ENCODE results near the gene LRRC4C.
"Not testable (repeated sequence)": the region's sequence is repeated elsewhere in the genome, so short reads cannot be mapped to it uniquely, and the experiment has no call there.

LRRC4C gene

GRCh38 chr11:40894501-40894900 lies 565.0 kb downstream of the LRRC4C start:
- FAIRE-seq, result no peak
- DNase-seq (ENCODE audit: insufficient read length), result no peak
- TF ChIP-seq POLR2AphosphoS5 (IDR thresholded peaks at IDR 0.05; ENCODE audit: low read depth, low read length), result no peak
- TF ChIP-seq POLR2A (IDR thresholded peaks at IDR 0.05; ENCODE audit: low read depth, low read length), result no peak
- TF ChIP-seq TAF1 (IDR thresholded peaks at IDR 0.05; ENCODE audit: borderline replicate concordance, low read depth, low read length), result no peak

GRCh38 chr11:40885250-40885954 lies 574.0 kb downstream of the LRRC4C start:
- TF ChIP-seq POLR2A (IDR thresholded peaks at IDR 0.05; ENCODE audit: low read depth, low read length) (no peak), TAF1 (IDR thresholded peaks at IDR 0.05; ENCODE audit: borderline replicate concordance, low read depth, low read length) (no peak), POLR2AphosphoS5 (IDR thresholded peaks at IDR 0.05; ENCODE audit: low read depth, low read length) (no peak)
- no peak for FAIRE-seq
- no peak for DNase-seq (ENCODE audit: insufficient read length)

- DNase-seq (ENCODE audit: insufficient read length), result no peak
- no peak for FAIRE-seq
Observed at GRCh38 chr11:40882301-40882700, 577.2 kb downstream of the LRRC4C start.

GRCh38 chr11:40879911-40880310 lies 579.5 kb downstream of the LRRC4C start:
- TF ChIP-seq TAF1 (IDR thresholded peaks at IDR 0.05; ENCODE audit: borderline replicate concordance, low read depth, low read length) (no peak), POLR2A (IDR thresholded peaks at IDR 0.05; ENCODE audit: low read depth, low read length) (no peak), POLR2AphosphoS5 (IDR thresholded peaks at IDR 0.05; ENCODE audit: low read depth, low read length) (no peak)
- FAIRE-seq, result no peak
- DNase-seq (ENCODE audit: insufficient read length), result no peak

More at GRCh38 chr11:40882301-40882700, 577.2 kb downstream of the LRRC4C start:
- no peak for TF ChIP-seq TAF1 (IDR thresholded peaks at IDR 0.05; ENCODE audit: borderline replicate concordance, low read depth, low read length)
- TF ChIP-seq POLR2AphosphoS5 (IDR thresholded peaks at IDR 0.05; ENCODE audit: low read depth, low read length), result no peak
- no peak for TF ChIP-seq POLR2A (IDR thresholded peaks at IDR 0.05; ENCODE audit: low read depth, low read length)

- DNase-seq (ENCODE audit: insufficient read length), result no peak
- TF ChIP-seq TAF1 (IDR thresholded peaks at IDR 0.05; ENCODE audit: borderline replicate concordance, low read depth, low read length) (no peak), POLR2AphosphoS5 (IDR thresholded peaks at IDR 0.05; ENCODE audit: low read depth, low read length) (no peak), POLR2A (IDR thresholded peaks at IDR 0.05; ENCODE audit: low read depth, low read length) (no peak)
- no peak for FAIRE-seq
Observed at GRCh38 chr11:40877981-40878380, 581.5 kb downstream of the LRRC4C start.

GRCh38 chr11:40877256-40877655 lies 582.2 kb downstream of the LRRC4C start:
- DNase-seq (ENCODE audit: insufficient read length) (no peak), FAIRE-seq (no peak)
- TF ChIP-seq POLR2AphosphoS5 (IDR thresholded peaks at IDR 0.05; ENCODE audit: low read depth, low read length) (no peak), POLR2A (IDR thresholded peaks at IDR 0.05; ENCODE audit: low read depth, low read length) (no peak), TAF1 (IDR thresholded peaks at IDR 0.05; ENCODE audit: borderline replicate concordance, low read depth, low read length) (no peak)

- TF ChIP-seq POLR2A (IDR thresholded peaks at IDR 0.05; ENCODE audit: low read depth, low read length), result no peak
- TF ChIP-seq POLR2AphosphoS5 (IDR thresholded peaks at IDR 0.05; ENCODE audit: low read depth, low read length), result no peak
- no peak for TF ChIP-seq TAF1 (IDR thresholded peaks at IDR 0.05; ENCODE audit: borderline replicate concordance, low read depth, low read length)
- DNase-seq (ENCODE audit: insufficient read length) (no peak), FAIRE-seq (no peak)
Observed at GRCh38 chr11:40867991-40868632, 591.3 kb downstream of the LRRC4C start.

- not testable (repeated sequence) for FAIRE-seq; DNase-seq (ENCODE audit: insufficient read length)
Observed at GRCh38 chr11:40857754-40858153, 601.7 kb downstream of the LRRC4C start.

GRCh38 chr11:40842750-40843339 lies 616.6 kb downstream of the LRRC4C start:
- no peak for DNase-seq (ENCODE audit: insufficient read length)
- FAIRE-seq, result no peak
- TF ChIP-seq POLR2AphosphoS5 (IDR thresholded peaks at IDR 0.05; ENCODE audit: low read depth, low read length) (no peak), POLR2A (IDR thresholded peaks at IDR 0.05; ENCODE audit: low read depth, low read length) (no peak), TAF1 (IDR thresholded peaks at IDR 0.05; ENCODE audit: borderline replicate concordance, low read depth, low read length) (no peak)

- no peak for FAIRE-seq
- TF ChIP-seq POLR2AphosphoS5 (IDR thresholded peaks at IDR 0.05; ENCODE audit: low read depth, low read length), result no peak
- no peak for TF ChIP-seq POLR2A (IDR thresholded peaks at IDR 0.05; ENCODE audit: low read depth, low read length)
- TF ChIP-seq TAF1 (IDR thresholded peaks at IDR 0.05; ENCODE audit: borderline replicate concordance, low read depth, low read length), result no peak
Observed at GRCh38 chr11:40841231-40841630, 618.2 kb downstream of the LRRC4C start.

GRCh38 chr11:40838181-40838683 lies 621.2 kb downstream of the LRRC4C start:
- TF ChIP-seq TAF1 (IDR thresholded peaks at IDR 0.05; ENCODE audit: borderline replicate concordance, low read depth, low read length) (no peak), POLR2A (IDR thresholded peaks at IDR 0.05; ENCODE audit: low read depth, low read length) (no peak), POLR2AphosphoS5 (IDR thresholded peaks at IDR 0.05; ENCODE audit: low read depth, low read length) (no peak)
- DNase-seq (ENCODE audit: insufficient read length), result no peak
- no peak for FAIRE-seq

More at GRCh38 chr11:40841231-40841630, 618.2 kb downstream of the LRRC4C start:
- DNase-seq (ENCODE audit: insufficient read length), result no peak

- DNase-seq (ENCODE audit: insufficient read length), result no peak
- FAIRE-seq, result no peak
- TF ChIP-seq POLR2AphosphoS5 (IDR thresholded peaks at IDR 0.05; ENCODE audit: low read depth, low read length), result no peak
- TF ChIP-seq TAF1 (IDR thresholded peaks at IDR 0.05; ENCODE audit: borderline replicate concordance, low read depth, low read length), result no peak
- TF ChIP-seq POLR2A (IDR thresholded peaks at IDR 0.05; ENCODE audit: low read depth, low read length), result no peak
Observed at GRCh38 chr11:40827116-40827515, 632.3 kb downstream of the LRRC4C start.

Data from GM12892 (cell line).